ENCODE data around the gene CD19. TPM values are rescaled to one million over a fixed set of nuclear protein-coding genes. Genes with fewer than 3 reads are reported as not detected.

CD19 gene
- polyA plus RNA-seq, 1 donor from 2014 or later = not detected

DNA sequence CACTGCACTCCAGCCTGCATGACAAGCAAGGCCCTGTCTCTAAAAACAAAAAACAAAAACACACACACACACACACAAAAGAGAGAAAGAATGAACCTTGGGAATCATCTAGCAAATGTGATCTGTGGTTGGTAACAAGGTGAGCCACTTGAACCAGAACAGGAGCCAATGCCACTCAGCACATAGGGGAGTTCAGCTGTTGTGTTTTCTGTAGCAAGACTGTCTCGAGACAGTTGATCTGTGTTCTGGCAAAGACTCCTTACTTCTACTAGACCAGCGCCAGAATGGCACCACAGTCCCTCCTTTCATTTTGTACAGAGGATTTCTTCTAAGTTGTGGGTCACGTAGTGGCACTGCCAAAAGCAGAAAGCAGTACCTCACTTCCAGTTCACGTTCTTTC is 32.8 kb upstream of the CD19 start:
- no peaks in the 10 kb centered on the region for H3K27me3 ChIP-seq (ENCODE audit: insufficient read depth, low read depth, low read length)
- no peak overlapping the region for H3K27ac ChIP-seq (ENCODE audit: low read length)
- no peaks in the 10 kb centered on the region for H3K9me2 ChIP-seq (ENCODE audit: insufficient read depth, low read length)
- H2AFZ ChIP-seq (ENCODE audit: low read depth, low read length) = no peak overlapping the region
- H3K36me3 ChIP-seq (ENCODE audit: insufficient read depth, low read length) = no peaks in the 10 kb centered on the region
- H4K20me1 ChIP-seq (ENCODE audit: insufficient read depth) = no peaks in the 10 kb centered on the region
- TF ChIP-seq TAF1 (IDR thresholded peaks at IDR 0.05; ENCODE audit: low read depth) = no peak
- no peak for TF ChIP-seq EP300 (conservative IDR thresholded peaks at IDR 0.05; ENCODE audit: poor library complexity, severe bottlenecking)
- no peak for TF ChIP-seq POLR2AphosphoS5 (IDR thresholded peaks at IDR 0.05)
- no peak for TF ChIP-seq MXI1 (conservative IDR thresholded peaks at IDR 0.05; ENCODE audit: poor library complexity, severe bottlenecking)
- TF ChIP-seq EZH2 (IDR thresholded peaks at IDR 0.05; ENCODE audit: borderline replicate concordance, insufficient read depth, low read length, poor library complexity, severe bottlenecking) = no peak
- TF ChIP-seq RAD21 (conservative IDR thresholded peaks at IDR 0.05) = no peak
- TF ChIP-seq, protein P1, sequence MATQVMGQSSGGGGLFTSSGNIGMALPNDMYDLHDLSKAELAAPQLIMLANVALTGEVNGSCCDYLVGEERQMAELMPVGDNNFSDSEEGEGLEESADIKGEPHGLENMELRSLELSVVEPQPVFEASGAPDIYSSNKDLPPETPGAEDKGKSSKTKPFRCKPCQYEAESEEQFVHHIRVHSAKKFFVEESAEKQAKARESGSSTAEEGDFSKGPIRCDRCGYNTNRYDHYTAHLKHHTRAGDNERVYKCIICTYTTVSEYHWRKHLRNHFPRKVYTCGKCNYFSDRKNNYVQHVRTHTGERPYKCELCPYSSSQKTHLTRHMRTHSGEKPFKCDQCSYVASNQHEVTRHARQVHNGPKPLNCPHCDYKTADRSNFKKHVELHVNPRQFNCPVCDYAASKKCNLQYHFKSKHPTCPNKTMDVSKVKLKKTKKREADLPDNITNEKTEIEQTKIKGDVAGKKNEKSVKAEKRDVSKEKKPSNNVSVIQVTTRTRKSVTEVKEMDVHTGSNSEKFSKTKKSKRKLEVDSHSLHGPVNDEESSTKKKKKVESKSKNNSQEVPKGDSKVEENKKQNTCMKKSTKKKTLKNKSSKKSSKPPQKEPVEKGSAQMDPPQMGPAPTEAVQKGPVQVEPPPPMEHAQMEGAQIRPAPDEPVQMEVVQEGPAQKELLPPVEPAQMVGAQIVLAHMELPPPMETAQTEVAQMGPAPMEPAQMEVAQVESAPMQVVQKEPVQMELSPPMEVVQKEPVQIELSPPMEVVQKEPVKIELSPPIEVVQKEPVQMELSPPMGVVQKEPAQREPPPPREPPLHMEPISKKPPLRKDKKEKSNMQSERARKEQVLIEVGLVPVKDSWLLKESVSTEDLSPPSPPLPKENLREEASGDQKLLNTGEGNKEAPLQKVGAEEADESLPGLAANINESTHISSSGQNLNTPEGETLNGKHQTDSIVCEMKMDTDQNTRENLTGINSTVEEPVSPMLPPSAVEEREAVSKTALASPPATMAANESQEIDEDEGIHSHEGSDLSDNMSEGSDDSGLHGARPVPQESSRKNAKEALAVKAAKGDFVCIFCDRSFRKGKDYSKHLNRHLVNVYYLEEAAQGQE (IDR thresholded peaks at IDR 0.05; ENCODE audit: borderline replicate concordance) = no peak
- TF ChIP-seq, protein P2, sequence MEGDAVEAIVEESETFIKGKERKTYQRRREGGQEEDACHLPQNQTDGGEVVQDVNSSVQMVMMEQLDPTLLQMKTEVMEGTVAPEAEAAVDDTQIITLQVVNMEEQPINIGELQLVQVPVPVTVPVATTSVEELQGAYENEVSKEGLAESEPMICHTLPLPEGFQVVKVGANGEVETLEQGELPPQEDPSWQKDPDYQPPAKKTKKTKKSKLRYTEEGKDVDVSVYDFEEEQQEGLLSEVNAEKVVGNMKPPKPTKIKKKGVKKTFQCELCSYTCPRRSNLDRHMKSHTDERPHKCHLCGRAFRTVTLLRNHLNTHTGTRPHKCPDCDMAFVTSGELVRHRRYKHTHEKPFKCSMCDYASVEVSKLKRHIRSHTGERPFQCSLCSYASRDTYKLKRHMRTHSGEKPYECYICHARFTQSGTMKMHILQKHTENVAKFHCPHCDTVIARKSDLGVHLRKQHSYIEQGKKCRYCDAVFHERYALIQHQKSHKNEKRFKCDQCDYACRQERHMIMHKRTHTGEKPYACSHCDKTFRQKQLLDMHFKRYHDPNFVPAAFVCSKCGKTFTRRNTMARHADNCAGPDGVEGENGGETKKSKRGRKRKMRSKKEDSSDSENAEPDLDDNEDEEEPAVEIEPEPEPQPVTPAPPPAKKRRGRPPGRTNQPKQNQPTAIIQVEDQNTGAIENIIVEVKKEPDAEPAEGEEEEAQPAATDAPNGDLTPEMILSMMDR (IDR thresholded peaks at IDR 0.05; ENCODE audit: poor library complexity, severe bottlenecking) = no peak
- TF ChIP-seq SMC3 (conservative IDR thresholded peaks at IDR 0.05; ENCODE audit: poor library complexity) = no peak
- H3K9ac ChIP-seq (ENCODE audit: low read length) = no peak overlapping the region
- H3F3A ChIP-seq (ENCODE audit: insufficient read depth, low read length, poor library complexity, severe bottlenecking) = no peaks in the 10 kb centered on the region
- no peaks in the 10 kb centered on the region for H3K9me3 ChIP-seq (ENCODE audit: low read length)
- H3K4me2 ChIP-seq (ENCODE audit: low read length) = no peak overlapping the region
- H3K79me2 ChIP-seq (replicated peaks; ENCODE audit: insufficient read depth, low read length) = no peaks in the 10 kb centered on the region
- no peak overlapping the region for H3K4me3 ChIP-seq (ENCODE audit: low read length)

DNA sequence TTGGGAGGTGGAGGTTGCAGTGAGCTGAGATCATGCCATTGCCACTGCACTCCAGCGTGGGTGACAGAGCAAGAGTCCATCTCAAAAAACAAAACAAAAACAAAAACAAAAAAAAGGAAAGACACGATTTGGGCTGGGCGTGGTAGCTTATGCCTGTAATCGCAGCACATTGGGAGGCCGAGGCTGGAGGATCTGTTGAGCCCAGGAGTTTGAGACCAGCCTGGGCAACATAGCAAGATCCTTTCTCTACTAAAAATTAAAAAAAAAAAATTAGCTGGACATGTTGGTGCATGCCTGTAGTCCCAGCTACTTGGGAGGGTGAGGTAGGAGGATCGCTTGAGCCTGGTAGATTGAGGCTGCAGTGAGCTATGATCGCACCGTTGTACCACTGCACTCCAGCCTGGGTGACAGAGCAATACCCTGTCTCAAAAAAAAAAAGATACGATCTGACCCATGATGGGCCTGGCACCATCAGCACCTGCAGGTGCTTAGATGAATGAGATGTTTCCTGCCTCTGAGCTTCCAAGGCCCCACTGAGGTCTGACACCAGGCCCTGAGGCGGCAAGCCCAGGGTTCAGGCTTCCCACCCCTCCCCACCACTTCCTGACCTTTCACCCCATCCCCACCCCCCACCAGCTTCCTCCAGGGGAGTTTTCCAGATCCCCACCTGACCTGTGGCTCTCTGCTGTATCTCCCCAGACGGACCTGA is 31.7 kb upstream of the CD19 start:
- Histone ChIP-seq H3K9me3 (ENCODE audit: low read length) (no peaks in the 10 kb centered on the region), H3F3A (ENCODE audit: insufficient read depth, low read length, poor library complexity, severe bottlenecking) (no peaks in the 10 kb centered on the region), H3K4me2 (ENCODE audit: low read length) (no peak overlapping the region), H3K36me3 (ENCODE audit: insufficient read depth, low read length) (no peaks in the 10 kb centered on the region), H3K9ac (ENCODE audit: low read length) (no peak overlapping the region), H4K20me1 (ENCODE audit: insufficient read depth) (no peaks in the 10 kb centered on the region), H3K79me2 (replicated peaks; ENCODE audit: insufficient read depth, low read length) (no peaks in the 10 kb centered on the region), H3K9me2 (ENCODE audit: insufficient read depth, low read length) (no peaks in the 10 kb centered on the region), H3K27me3 (ENCODE audit: insufficient read depth, low read depth, low read length) (no peaks in the 10 kb centered on the region), H3K4me3 (ENCODE audit: low read length) (no peak overlapping the region), H3K27ac (ENCODE audit: low read length) (no peak overlapping the region), H2AFZ (ENCODE audit: low read depth, low read length) (no peak overlapping the region)
- TF ChIP-seq SMC3 (conservative IDR thresholded peaks at IDR 0.05; ENCODE audit: poor library complexity) = no peak
- TF ChIP-seq MXI1 (conservative IDR thresholded peaks at IDR 0.05; ENCODE audit: poor library complexity, severe bottlenecking) = no peak
- TF ChIP-seq POLR2AphosphoS5 (IDR thresholded peaks at IDR 0.05) = no peak
- TF ChIP-seq, protein P2 (IDR thresholded peaks at IDR 0.05; ENCODE audit: poor library complexity, severe bottlenecking) = no peak
- TF ChIP-seq, protein P1 (IDR thresholded peaks at IDR 0.05; ENCODE audit: borderline replicate concordance) = no peak
- no peak for TF ChIP-seq TAF1 (IDR thresholded peaks at IDR 0.05; ENCODE audit: low read depth)
- TF ChIP-seq EZH2 (IDR thresholded peaks at IDR 0.05; ENCODE audit: borderline replicate concordance, insufficient read depth, low read length, poor library complexity, severe bottlenecking) = no peak
- no peak for TF ChIP-seq EP300 (conservative IDR thresholded peaks at IDR 0.05; ENCODE audit: poor library complexity, severe bottlenecking)
- TF ChIP-seq RAD21 (conservative IDR thresholded peaks at IDR 0.05) = no peak

Measured in neural cell (in vitro differentiated cells).